H9 (cell line): Measurements from ENCODE around the gene LRRFIP1. TPM values are rescaled to one million over a fixed set of nuclear protein-coding genes. Genes with fewer than 3 reads are reported as not detected.

Experiments
- DNase-seq: peaks from one replicate; pipeline ENCODE4 v3.0.0-alpha.2; 2017
- H2AFZ ChIP-seq: one replicate; pipeline ENCODE4 v1.6.1; 2013; ENCODE audit warnings: mild to moderate bottlenecking, low read length, control low read depth, moderate library complexity
- H2AK5ac ChIP-seq: 2 replicates; pipeline ENCODE4 v1.6.1; 2013; ENCODE audit warnings: low read length, control low read depth, mixed read lengths; ENCODE audit not compliant: insufficient read length
- H2BK120ac ChIP-seq: one replicate; pipeline ENCODE4 v1.6.1; 2013; ENCODE audit warnings: low read depth, mild to moderate bottlenecking, low read length, control low read depth, inconsistent platforms; ENCODE audit not compliant: poor library complexity, severe bottlenecking
- H2BK12ac ChIP-seq: 2 replicates; pipeline ENCODE4 v1.6.1; 2013; ENCODE audit warnings: low read length, control low read depth, mixed read lengths, low read depth; ENCODE audit not compliant: insufficient read length
- H2BK15ac ChIP-seq: 2 replicates; pipeline ENCODE4 v1.6.1; 2013; ENCODE audit warnings: low read depth, low read length, control low read depth
- H2BK20ac ChIP-seq: one replicate; pipeline ENCODE4 v1.6.1; 2013; ENCODE audit warnings: low read depth, mild to moderate bottlenecking, low read length, control low read depth, inconsistent platforms; ENCODE audit not compliant: poor library complexity, severe bottlenecking
- H2BK5ac ChIP-seq: 2 replicates; pipeline ENCODE4 v1.6.1; 2013; ENCODE audit warnings: low read length, control low read depth, mixed read lengths; ENCODE audit not compliant: insufficient read length
- H3K14ac ChIP-seq: 2 replicates; pipeline ENCODE4 v1.6.1; 2013; ENCODE audit warnings: low read length, control low read depth; ENCODE audit not compliant: insufficient read depth
- H3K18ac ChIP-seq: 2 replicates; pipeline ENCODE4 v1.6.1; 2013; ENCODE audit warnings: low read depth, mild to moderate bottlenecking, mixed read lengths, low read length, control low read depth; ENCODE audit not compliant: insufficient read length
- H3K23ac ChIP-seq: 2 replicates; pipeline ENCODE4 v1.6.1; 2013; ENCODE audit warnings: low read length, control low read depth, mixed read lengths, low read depth; ENCODE audit not compliant: insufficient read length
- H3K23me2 ChIP-seq: 2 replicates; pipeline ENCODE4 v1.6.1; 2013; ENCODE audit warnings: low read depth, mild to moderate bottlenecking, mixed read lengths, low read length, control low read depth; ENCODE audit not compliant: insufficient read length, poor library complexity, severe bottlenecking
- H3K27ac ChIP-seq: 2 replicates; pipeline ENCODE4 v1.5.1; 2013; ENCODE audit warnings: low read length, control low read depth, mixed read lengths, low read depth; ENCODE audit not compliant: insufficient read length
- H3K27me3 ChIP-seq: 2 replicates; pipeline ENCODE4 v1.6.1; 2013; ENCODE audit warnings: low read length, control low read depth, inconsistent platforms; ENCODE audit not compliant: insufficient read depth
- H3K4ac ChIP-seq: 2 replicates; pipeline ENCODE4 v1.6.1; 2013; ENCODE audit warnings: low read depth, mild to moderate bottlenecking, control low read depth, inconsistent platforms, low read length, moderate library complexity
- H3K4me1 ChIP-seq: 2 replicates; pipeline ENCODE4 v1.6.1; 2013; ENCODE audit warnings: low read length, control low read depth, inconsistent platforms; ENCODE audit not compliant: insufficient read depth
- H3K4me2 ChIP-seq: 2 replicates; pipeline ENCODE4 v1.6.1; 2013; ENCODE audit warnings: low read length, control low read depth, mixed read lengths; ENCODE audit not compliant: insufficient read length, insufficient read depth
- H3K56ac ChIP-seq: 2 replicates; pipeline ENCODE4 v1.6.1; 2013; ENCODE audit warnings: low read depth, mild to moderate bottlenecking, mixed read lengths, low read length, control low read depth; ENCODE audit not compliant: insufficient read length
- H3K79me1 ChIP-seq: 2 replicates; pipeline ENCODE4 v1.6.1; 2013; ENCODE audit warnings: low read depth, mild to moderate bottlenecking, moderate library complexity, low read length, control low read depth, inconsistent platforms; ENCODE audit not compliant: insufficient read depth, poor library complexity, severe bottlenecking
- H3K79me2 ChIP-seq: 2 replicates; pipeline ENCODE4 v1.6.1; 2013; ENCODE audit warnings: low read length, control low read depth, inconsistent platforms; ENCODE audit not compliant: insufficient read depth
- H3K9ac ChIP-seq: 2 replicates; pipeline ENCODE4 v1.6.1; 2013; ENCODE audit warnings: low read length, control low read depth, mixed read lengths; ENCODE audit not compliant: insufficient read length; ENCODE audit errors: extremely low read depth
- H3K9me3 ChIP-seq: one replicate; pipeline ENCODE4 v1.6.1; 2013; ENCODE audit warnings: low read depth, low read length, inconsistent platforms; ENCODE audit not compliant: control insufficient read depth
- H3T11ph ChIP-seq: one replicate; pipeline ENCODE4 v1.6.1; 2013; ENCODE audit warnings: mild to moderate bottlenecking, low read length, control low read depth, inconsistent platforms
- H4K20me1 ChIP-seq: one replicate; pipeline ENCODE4 v1.6.1; 2013; ENCODE audit not compliant: control insufficient read depth, insufficient read length, insufficient read depth
- H4K5ac ChIP-seq: 2 replicates; pipeline ENCODE4 v1.6.1; 2013; ENCODE audit warnings: low read depth, mild to moderate bottlenecking, mixed read lengths, low read length, control low read depth; ENCODE audit not compliant: insufficient read length
- H4K8ac ChIP-seq: replicated peaks from 2 replicates; pipeline ENCODE4 v1.6.1; 2013; ENCODE audit warnings: low read length, control low read depth, mixed read lengths, low read depth; ENCODE audit not compliant: insufficient read length
- H4K91ac ChIP-seq: 2 replicates; pipeline ENCODE4 v1.6.1; 2013; ENCODE audit warnings: low read depth, mild to moderate bottlenecking, moderate library complexity, mixed read lengths, low read length, control low read depth; ENCODE audit not compliant: insufficient read length
- H3K27ac Mint-ChIP-seq, 3 experiments: 2 replicates in 2 of 3; 3 replicates in 1 of 3; pipeline ENCODE4 v1.8.0; 2020 to 2021; ENCODE audit warnings: mixed read lengths in 3 of 3, mild to moderate bottlenecking in 1 of 3, moderate library complexity in 1 of 3
- H3K27me3 Mint-ChIP-seq: 2 replicates; pipeline ENCODE4 v1.8.0; 2021; ENCODE audit warnings: low read depth, mild to moderate bottlenecking, moderate library complexity, mixed read lengths
- H3K36me3 Mint-ChIP-seq, 3 experiments: 2 replicates in 2 of 3; 3 replicates in 1 of 3; pipeline ENCODE4 v1.8.0; 2020 to 2021; ENCODE audit warnings: low read depth in 3 of 3, mixed read lengths in 3 of 3; ENCODE audit not compliant: insufficient read depth in 1 of 3
- H3K4me1 Mint-ChIP-seq, 2 experiments: 2 replicates each; pipeline ENCODE4 v1.8.0; 2020; ENCODE audit warnings: mixed read lengths in 2 of 2
- H3K4me3 Mint-ChIP-seq, 2 experiments: 2 replicates in 1 of 2; 3 replicates in 1 of 2; pipeline ENCODE4 v1.8.0; 2020 to 2021; ENCODE audit warnings: mild to moderate bottlenecking in 2 of 2, mixed read lengths in 2 of 2, moderate library complexity in 1 of 2
- H3K9me3 Mint-ChIP-seq, 2 experiments: 2 replicates in 1 of 2; 3 replicates in 1 of 2; pipeline ENCODE4 v1.8.0; 2020; ENCODE audit warnings: mild to moderate bottlenecking in 2 of 2, mixed read lengths in 2 of 2, moderate library complexity in 1 of 2
- WGBS: extraction: QIAGEN DNeasy Blood & Tissue Kit; methylation state at CpG from one replicate; pipeline ENCODE4 v1.1.7; 2013; ENCODE audit warnings: missing lambda C conversion rate, low lambda C conversion rate, mixed read lengths; ENCODE audit not compliant: insufficient read length; ENCODE audit errors: extremely low coverage; 5-methylcytosine and 5-hydroxymethylcytosine counted together
- total RNA-seq: library from RNA; stranded (reverse); gene quantifications from 2 replicates; pipeline ENCODE4 v1.2.1, GENCODE V29; 2021
- TF ChIP-seq, protein P1 (sequence below): fragments of 200-600 bp; sonication (generic); conservative IDR thresholded peaks from 3 replicates; pipeline ENCODE4 v1.8.0; 2021; ENCODE audit warnings: antibody characterized with exemption, mild to moderate bottlenecking

LRRFIP1 gene
- total RNA-seq, 1 experiment from 2014 or later: 38.5 TPM

DNA sequence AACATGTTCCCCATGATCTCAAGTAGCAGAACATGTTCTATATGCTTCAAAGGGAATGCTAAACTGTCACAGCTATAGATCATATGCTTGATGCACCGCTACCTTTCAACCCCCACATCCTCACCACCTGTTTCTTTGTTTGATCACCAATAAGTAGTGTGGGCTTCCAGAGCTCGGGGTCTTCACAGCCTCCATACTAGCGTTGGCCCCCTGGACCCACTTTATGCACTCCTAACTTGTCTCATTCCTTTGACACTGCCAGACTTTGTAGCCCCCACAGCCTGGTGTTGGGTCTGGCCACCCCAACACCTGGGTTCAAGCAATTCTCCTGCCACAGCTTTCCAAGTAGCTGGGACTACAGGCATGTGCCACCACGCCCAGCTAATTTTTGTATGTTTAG is 159.5 kb downstream of the LRRFIP1 start:
- Histone ChIP-seq H3K23ac (no peak overlapping the region), H3K4ac (no peak overlapping the region), H2AK5ac (no peak overlapping the region), H2BK15ac (no peak overlapping the region), H3K4me2 (no peak overlapping the region), H3K14ac (no peak overlapping the region), H3K79me1 (no peaks in the 10 kb centered on the region), H3K9ac (no peak overlapping the region), H2BK20ac (no peak overlapping the region), H4K91ac (no peak overlapping the region), H3K27me3 (no peaks in the 10 kb centered on the region), H3K27ac (no peak overlapping the region), H4K5ac (no peak overlapping the region), H3K79me2 (no peaks in the 10 kb centered on the region), H4K20me1 (no peaks in the 10 kb centered on the region), H3K9me3 (peaks cover 9% of the 10 kb centered on the region), H3K23me2 (no peaks in the 10 kb centered on the region), H2BK5ac (no peak overlapping the region), H3K56ac (no peak overlapping the region), H3T11ph (no peak overlapping the region), H4K8ac (no peak overlapping the region), H2AFZ (no peak overlapping the region), H3K4me1 (no peaks in the 10 kb centered on the region), H3K18ac (no peak overlapping the region), H2BK12ac (no peak overlapping the region), H2BK120ac (no peak overlapping the region)
- WGBS: no CpG with 5 or more reads among the region's 4 CpGs
- Mint-ChIP-seq H3K9me3 (peaks cover 21 to 34% of the 10 kb centered on the region in 2 experiments), H3K36me3 (peaks cover 20 to 41% (median 24%) of the 10 kb centered on the region in 3 experiments), H3K4me3 (no peak overlapping the region), H3K27me3 (peaks cover 2% of the 10 kb centered on the region; the same call in 1 of the 2 replicates), H3K4me1 (no peaks in the 10 kb centered on the region), H3K27ac (no peak overlapping the region)
- TF ChIP-seq, protein P1, sequence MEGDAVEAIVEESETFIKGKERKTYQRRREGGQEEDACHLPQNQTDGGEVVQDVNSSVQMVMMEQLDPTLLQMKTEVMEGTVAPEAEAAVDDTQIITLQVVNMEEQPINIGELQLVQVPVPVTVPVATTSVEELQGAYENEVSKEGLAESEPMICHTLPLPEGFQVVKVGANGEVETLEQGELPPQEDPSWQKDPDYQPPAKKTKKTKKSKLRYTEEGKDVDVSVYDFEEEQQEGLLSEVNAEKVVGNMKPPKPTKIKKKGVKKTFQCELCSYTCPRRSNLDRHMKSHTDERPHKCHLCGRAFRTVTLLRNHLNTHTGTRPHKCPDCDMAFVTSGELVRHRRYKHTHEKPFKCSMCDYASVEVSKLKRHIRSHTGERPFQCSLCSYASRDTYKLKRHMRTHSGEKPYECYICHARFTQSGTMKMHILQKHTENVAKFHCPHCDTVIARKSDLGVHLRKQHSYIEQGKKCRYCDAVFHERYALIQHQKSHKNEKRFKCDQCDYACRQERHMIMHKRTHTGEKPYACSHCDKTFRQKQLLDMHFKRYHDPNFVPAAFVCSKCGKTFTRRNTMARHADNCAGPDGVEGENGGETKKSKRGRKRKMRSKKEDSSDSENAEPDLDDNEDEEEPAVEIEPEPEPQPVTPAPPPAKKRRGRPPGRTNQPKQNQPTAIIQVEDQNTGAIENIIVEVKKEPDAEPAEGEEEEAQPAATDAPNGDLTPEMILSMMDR: no peak
- DNase-seq: no peak
